Limb (tissue), 2 donors: ENCODE data around the gene PJA1.

ENCODE experiments used
- DNase-seq, 2 donors: peaks; one replicate each; pipeline ENCODE4 v3.0.0-alpha.2; 2016; ENCODE audit errors: extremely low spot score in 2 of 2

PJA1 gene

DNA sequence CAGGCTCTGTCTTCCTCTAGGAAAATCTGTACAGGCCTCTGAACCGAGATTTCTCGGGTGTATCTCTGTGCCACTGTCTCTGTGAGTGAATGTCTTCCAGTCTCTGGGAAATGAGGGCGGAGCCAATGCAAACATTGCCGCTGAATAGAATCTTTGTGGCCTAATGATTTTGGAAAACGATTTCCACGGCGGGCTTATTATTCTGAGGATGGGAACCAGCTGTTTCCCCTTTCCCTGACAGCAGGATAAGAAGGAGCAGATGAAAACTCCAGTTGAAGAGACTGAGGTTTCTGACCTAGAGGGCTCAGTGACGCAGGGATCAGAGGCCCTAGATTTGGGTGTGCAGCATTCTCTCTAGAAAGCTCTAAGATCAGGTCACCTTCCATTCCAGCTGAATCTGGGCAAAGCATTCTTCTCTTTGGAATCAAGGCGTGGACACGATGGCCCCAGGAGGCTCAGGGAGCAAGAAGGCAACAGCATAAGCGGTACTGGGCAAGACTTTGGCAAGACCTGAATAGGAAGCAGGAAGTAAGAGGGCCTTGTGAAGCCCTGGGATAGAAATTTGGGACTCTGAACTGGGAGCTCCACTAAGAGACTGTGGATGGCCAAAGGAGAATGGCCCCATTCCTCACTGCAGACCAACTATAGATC lies 47.3 kb downstream of the PJA1 start:
- no peak for DNase-seq

GRCh38 chrX:69116077-69116476 lies 49.2 kb downstream of the PJA1 start:
- no peak for DNase-seq

- DNase-seq: no peak
Observed at GRCh38 chrX:69113723-69114122, 51.5 kb downstream of the PJA1 start.
